ENCODE data around the gene SRPK2. TPM values are rescaled to one million over a fixed set of nuclear protein-coding genes. Genes with fewer than 3 reads are reported as not detected.
"Not testable (repeated sequence)": the region's sequence is repeated elsewhere in the genome, so short reads cannot be mapped to it uniquely, and the experiment has no call there.

Gene SRPK2
- total RNA-seq (2014; rRNA removed; shearing (Covaris generic)) = 62.2 and 69.7 TPM in 2 replicates

DNA sequence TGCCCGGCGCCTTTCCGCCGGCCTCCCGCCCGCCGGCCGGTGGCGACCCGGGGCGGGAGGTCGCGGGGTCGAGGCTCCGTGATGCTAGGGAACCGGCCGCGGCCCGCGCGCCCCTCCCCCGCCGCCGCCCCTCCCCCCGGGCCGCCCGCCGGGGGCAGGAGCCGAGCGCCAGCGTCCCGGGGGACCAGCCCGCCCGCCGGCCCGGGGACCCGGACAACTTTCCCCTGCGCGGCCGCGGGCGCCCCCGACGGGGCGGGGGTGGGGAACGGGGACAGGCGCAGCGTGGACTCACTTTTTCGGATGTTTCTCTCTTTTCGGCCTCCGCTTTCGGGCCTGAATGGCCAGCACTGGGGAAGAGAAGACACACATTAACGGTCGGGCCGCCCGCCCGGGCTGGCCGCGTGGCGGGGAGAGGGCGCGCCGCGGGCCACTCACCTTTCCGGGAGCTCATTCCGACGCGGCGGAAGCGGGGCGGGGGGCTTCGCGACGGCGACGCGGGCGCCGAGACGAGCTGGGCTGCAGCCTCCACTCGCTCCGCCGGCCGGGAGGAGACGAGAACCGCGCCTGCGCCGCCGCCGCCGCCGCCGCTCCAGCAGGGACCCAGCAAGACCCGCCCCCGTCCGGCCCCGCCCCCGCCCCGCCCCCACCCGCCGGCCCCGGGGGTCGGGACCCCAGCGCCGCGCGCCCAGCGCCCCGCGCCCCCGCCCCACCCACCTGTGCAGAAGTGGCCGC is at the start of gene SRPK2:
SRPK2 (minus strand) TSS at position 566 of the 732 bp plus-strand sequence.
- peak within 1 kb of the TSS; percentile 51; the same call in 1 of the 2 replicates for H3K27ac ChIP-seq
- 0 out of 2 replicates have a peak, but pooled peaks cover 2% of the 10 kb centered on the region for H3K9me3 ChIP-seq (replicated peaks)
- H3K36me3 ChIP-seq = 0 out of 2 replicates have a peak, but pooled peaks cover 7% of the 10 kb centered on the region
- no peaks in the 10 kb centered on the region for H3K27me3 ChIP-seq
- peak within 1 kb of the TSS; percentile 100 for H3K4me3 ChIP-seq
- peaks cover 5% of the 10 kb centered on the region; the same call in 1 of the 2 replicates for H3K4me1 ChIP-seq
- peak; percentile 85 to 86 for DNase-seq

GRCh38 chr7:105438254-105438653 is 49.5 kb upstream of the SRPK2 start:
- Histone ChIP-seq H3K9me3 (replicated peaks) (no peaks in the 10 kb centered on the region), H3K36me3 (no peaks in the 10 kb centered on the region), H3K27me3 (no peaks in the 10 kb centered on the region), H3K4me3 (no peak overlapping the region), H3K27ac (no peak overlapping the region), H3K4me1 (peaks cover 6% of the 10 kb centered on the region)
- DNase-seq = no peak

- H3K9me3 ChIP-seq (replicated peaks); H3K27ac ChIP-seq; DNase-seq; H3K4me1 ChIP-seq; H3K36me3 ChIP-seq; H3K4me3 ChIP-seq; H3K27me3 ChIP-seq: not testable (repeated sequence)
Observed at GRCh38 chr7:105437356-105437755, 48.6 kb upstream of the SRPK2 start.

DNA sequence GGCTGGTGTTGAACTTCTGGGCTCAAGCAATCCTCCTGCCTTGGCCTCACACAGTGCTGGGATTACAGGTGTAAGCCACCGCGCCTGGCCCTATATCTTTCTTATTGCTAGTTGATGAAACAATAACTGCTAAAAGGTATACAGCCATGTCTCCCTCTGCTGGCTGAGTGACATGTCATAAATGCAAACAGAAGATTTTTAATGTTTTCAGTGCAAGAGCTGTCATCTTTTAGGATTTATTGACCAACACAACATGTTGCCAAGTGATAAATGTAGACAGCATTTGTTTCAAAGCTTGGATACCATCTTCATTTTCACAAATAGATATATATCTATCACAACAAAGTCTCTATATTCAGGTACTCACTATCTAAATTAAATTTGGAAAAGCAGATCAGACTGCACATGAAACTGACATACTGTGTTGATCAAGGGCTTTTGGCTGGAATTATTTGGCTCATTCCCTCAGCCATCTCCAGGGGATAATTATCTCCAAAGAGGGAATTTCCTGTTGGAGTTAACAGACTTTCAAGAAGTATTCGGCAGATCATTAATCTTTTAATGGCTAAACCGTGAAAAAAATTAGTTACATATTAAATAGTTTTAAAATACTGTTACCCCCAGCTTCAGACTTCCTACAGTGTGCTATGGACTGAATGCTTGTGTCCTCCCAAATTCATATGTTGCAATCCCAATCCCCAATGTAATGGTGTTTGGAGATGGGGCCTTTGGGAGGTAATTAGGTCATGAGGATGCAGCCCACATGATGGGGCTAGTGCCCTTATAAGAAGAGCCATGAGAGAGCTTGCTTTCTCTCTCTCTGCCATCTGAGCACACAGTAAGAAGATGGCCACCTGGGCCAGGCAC is 41.3 kb upstream of the SRPK2 start:
- Histone ChIP-seq H3K27ac (no peak overlapping the region), H3K9me3 (replicated peaks) (no peaks in the 10 kb centered on the region)

DNA sequence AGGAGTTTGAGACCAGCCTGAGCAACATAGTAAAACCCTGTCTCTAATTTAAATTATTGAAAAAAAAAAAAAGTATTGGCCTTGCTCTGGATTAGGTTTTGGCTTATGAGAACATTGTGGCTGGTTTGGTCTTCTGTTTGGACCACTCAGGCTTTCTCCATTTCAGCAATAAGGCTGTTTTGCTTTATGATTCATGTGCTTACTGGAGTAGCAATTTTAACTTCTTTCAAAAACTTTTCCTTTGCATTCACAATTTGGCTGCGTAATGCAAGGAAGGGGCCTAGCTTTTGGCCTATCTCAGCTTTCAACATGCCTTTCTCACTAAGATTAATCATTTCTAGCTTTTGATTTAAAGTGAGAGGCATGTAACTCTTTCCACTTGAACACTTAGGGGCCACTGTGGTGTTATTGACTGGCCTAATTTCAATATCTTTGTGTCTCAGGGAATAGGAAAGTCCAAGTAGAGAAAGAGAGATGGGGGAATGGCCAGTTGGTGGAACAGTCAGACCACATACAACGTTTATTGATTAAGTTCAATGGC is 38.0 kb upstream of the SRPK2 start:
- no peaks in the 10 kb centered on the region for H3K36me3 ChIP-seq
- DNase-seq = no peak
- H3K27me3 ChIP-seq = no peaks in the 10 kb centered on the region
- H3K27ac ChIP-seq = no peak overlapping the region
- no peaks in the 10 kb centered on the region for H3K4me1 ChIP-seq
- H3K4me3 ChIP-seq = no peak overlapping the region
- no peaks in the 10 kb centered on the region for H3K9me3 ChIP-seq (replicated peaks)

More for the DNA sequence above, 41.3 kb upstream of the SRPK2 start:
- Histone ChIP-seq H3K4me1 (no peaks in the 10 kb centered on the region), H3K4me3 (no peak overlapping the region), H3K36me3 (no peaks in the 10 kb centered on the region), H3K27me3 (no peaks in the 10 kb centered on the region)
- DNase-seq = peak; percentile 56 to 71

DNA sequence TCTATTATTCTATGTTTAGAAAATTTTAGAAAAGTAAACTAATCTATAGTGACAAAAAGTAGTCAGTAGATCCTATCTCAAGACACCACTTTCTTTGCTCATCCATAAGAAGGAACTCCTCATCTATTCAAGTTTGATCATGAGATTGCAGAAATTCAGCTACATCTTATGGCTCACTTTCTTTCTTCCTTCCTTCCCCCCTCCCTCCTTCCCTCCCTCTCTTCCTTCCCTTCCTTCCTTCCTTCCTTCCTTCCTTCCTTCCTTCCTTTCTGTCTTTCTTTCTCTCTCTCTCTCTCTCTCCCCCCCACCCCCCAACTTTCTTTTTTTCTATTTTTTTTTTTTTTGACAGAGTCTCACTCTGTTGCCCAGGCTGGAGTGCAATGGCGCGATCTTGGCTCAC is 35.3 kb upstream of the SRPK2 start:
- no peaks in the 10 kb centered on the region for H3K9me3 ChIP-seq (replicated peaks)
- no peak for DNase-seq
- no peaks in the 10 kb centered on the region for H3K36me3 ChIP-seq

DNA sequence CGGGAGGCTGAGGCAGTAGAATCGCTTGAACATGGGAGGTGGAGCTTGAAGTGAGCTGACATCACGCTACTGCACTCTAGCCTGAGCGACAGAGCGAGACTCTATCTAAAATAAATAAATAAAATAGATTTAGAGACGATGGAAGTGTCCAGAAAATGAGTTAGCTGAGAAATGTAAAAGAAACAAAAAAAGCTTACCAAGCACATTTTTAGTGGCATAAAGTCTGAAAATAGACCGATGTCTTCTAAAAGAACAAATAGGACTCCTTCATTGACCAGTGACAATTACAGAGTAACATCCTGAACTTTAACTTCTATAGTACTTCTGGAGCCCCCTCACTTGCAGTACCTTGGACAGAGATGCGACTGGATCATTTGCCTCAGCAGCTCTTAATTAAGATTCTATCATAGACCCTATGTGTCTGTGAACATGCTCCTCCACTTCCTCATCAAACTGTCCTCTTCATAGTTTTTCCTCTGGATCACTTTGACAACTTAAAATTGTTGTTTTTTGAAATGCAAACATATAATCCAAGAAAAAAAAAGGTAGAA is 25.2 kb upstream of the SRPK2 start:
- H3K4me1 ChIP-seq = no peaks in the 10 kb centered on the region
- no peaks in the 10 kb centered on the region for H3K27me3 ChIP-seq
- peak in 1 of 2 experiments; percentile 29 for DNase-seq
- no peaks in the 10 kb centered on the region for H3K36me3 ChIP-seq
- H3K9me3 ChIP-seq (replicated peaks) = no peaks in the 10 kb centered on the region
- H3K4me3 ChIP-seq = no peak overlapping the region
- no peak overlapping the region for H3K27ac ChIP-seq

More for the DNA sequence above, 35.3 kb upstream of the SRPK2 start:
- Histone ChIP-seq H3K27me3 (no peaks in the 10 kb centered on the region), H3K27ac (no peak overlapping the region), H3K4me3 (no peak overlapping the region), H3K4me1 (no peaks in the 10 kb centered on the region)

DNA sequence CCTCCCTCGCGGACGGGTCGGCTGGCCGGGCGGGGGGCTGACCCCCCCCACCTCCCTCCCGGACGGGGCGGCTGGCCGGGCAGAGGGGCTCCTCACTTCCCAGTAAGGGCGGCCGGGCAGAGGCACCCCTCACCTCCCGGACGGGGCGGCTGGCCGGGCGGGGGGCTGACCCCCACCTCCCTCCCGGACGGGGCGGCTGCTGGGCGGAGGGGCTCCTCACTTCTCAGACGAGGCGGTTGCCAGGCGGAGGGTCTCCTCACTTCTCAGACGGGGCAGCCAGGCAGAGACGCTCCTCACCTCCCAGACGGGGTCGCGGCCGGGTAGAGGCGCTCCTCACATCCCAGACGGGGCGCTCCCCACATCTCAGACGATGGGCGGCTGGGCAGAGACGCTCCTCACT is 22.1 kb upstream of the SRPK2 start:
- H3K36me3 ChIP-seq; H3K4me3 ChIP-seq; H3K27ac ChIP-seq; H3K9me3 ChIP-seq (replicated peaks); DNase-seq; H3K27me3 ChIP-seq; H3K4me1 ChIP-seq: not testable (repeated sequence)

DNA sequence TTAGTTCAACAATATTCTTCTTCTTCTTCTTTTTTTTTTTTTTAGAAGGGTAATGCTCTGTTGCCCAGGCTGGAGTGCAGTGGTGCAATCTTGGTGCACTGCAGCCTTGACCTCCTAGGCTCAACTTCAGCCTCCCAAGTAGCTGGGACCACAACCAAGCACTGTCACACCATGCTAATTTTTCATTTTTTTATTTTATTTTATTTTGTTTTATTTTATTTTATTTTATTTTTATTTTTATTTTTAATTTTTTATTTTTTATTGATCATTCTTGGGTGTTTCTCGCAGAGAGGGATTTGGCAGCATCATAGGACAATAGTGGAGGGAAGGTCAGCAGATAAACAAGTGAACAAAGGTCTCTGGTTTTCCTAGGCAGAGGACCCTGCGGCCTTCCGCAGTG is 21.1 kb upstream of the SRPK2 start:
- not testable (repeated sequence) for H3K36me3 ChIP-seq; H3K27me3 ChIP-seq; H3K9me3 ChIP-seq (replicated peaks); H3K4me3 ChIP-seq; H3K4me1 ChIP-seq; H3K27ac ChIP-seq; DNase-seq

GRCh38 chr7:105408791-105409410 is 20.2 kb upstream of the SRPK2 start:
- H3K9me3 ChIP-seq (replicated peaks) = no peaks in the 10 kb centered on the region
- no peaks in the 10 kb centered on the region for H3K27me3 ChIP-seq
- no peaks in the 10 kb centered on the region for H3K36me3 ChIP-seq
- H3K4me3 ChIP-seq = no peak overlapping the region
- DNase-seq = no peak
- H3K4me1 ChIP-seq = peaks cover 3% of the 10 kb centered on the region; the same call in 1 of the 2 replicates
- H3K27ac ChIP-seq = no peak overlapping the region

GRCh38 chr7:105403128-105403527 is 14.4 kb upstream of the SRPK2 start:
- H3K27me3 ChIP-seq = no peaks in the 10 kb centered on the region
- no peak overlapping the region for H3K4me3 ChIP-seq
- no peak overlapping the region for H3K27ac ChIP-seq
- peaks cover 10% of the 10 kb centered on the region for H3K4me1 ChIP-seq
- H3K9me3 ChIP-seq (replicated peaks) = no peaks in the 10 kb centered on the region
- no peak for DNase-seq
- H3K36me3 ChIP-seq = no peaks in the 10 kb centered on the region

DNA sequence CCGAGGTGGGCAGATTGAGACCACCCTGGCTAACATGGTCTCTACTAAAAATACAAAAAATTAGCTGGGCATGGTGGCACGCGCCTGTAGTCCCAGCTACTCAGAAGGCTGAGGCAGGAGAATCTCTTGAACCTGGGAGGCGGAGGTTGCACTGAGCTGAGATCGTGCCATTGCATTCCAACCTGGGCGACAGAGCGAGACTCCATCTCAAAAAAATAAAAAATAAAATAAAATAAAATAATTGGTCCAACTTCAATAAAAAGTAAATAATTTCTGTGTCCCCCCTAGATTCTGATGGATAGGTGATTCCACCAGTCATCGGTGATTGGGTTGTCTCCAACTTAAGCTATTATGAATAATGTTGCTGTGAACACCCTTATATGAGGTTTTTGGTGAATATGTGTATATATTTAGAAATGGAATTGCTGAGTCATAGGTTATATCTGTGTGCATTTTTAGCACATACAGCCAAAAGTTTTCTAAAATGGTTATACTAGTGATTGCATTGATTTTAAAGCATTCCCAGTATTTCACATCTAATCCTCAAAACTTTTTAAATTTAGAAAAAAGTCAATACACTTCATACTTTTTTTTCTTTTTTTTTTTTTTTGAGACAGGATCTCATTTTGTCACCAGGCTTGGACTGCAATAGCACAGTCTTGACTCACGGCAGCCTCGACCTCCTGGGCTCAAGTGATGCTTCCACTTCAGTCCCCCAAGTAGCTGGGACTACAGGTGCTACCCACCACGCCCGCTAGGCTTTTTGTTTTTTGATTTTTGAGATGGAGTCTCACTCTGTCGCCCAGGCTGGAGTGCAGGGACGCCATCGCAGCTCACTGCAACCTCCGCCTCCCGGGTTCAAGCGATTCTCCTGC is 13.7 kb upstream of the SRPK2 start:
- Histone ChIP-seq H3K27me3 (no peaks in the 10 kb centered on the region), H3K36me3 (no peaks in the 10 kb centered on the region), H3K4me3 (no peak overlapping the region), H3K4me1 (peaks cover 10% of the 10 kb centered on the region), H3K9me3 (replicated peaks) (no peaks in the 10 kb centered on the region), H3K27ac (no peak overlapping the region)
- DNase-seq = no peak

GRCh38 chr7:105399043-105399725 is 10.5 kb upstream of the SRPK2 start:
- no peak overlapping the region for H3K4me3 ChIP-seq
- H3K36me3 ChIP-seq = no peaks in the 10 kb centered on the region
- H3K4me1 ChIP-seq = peaks cover 6% of the 10 kb centered on the region
- H3K27me3 ChIP-seq = no peaks in the 10 kb centered on the region
- peak in 1 of 2 experiments; percentile 42 for DNase-seq
- H3K27ac ChIP-seq = no peak overlapping the region
- H3K9me3 ChIP-seq (replicated peaks) = no peaks in the 10 kb centered on the region
